HEK293 (cell line): Measurements from ENCODE around the gene MAL.
A peak's percentile ranks its signal among the peaks of the same experiment; 100 is the strongest.

Source experiments
- CTCF ChIA-PET: fragments of 350-600 bp; formaldehyde crosslinking; extraction: SDS; loops from one replicate; lab custom pipeline; 2021; ENCODE audit warnings: antibody characterized with exemption; lab: Yijun Ruan, JAX
- POLR2A ChIA-PET: fragments of 300-600 bp; formaldehyde crosslinking; extraction: SDS; loops from one replicate; lab custom pipeline; 2020; ENCODE audit warnings: antibody characterized with exemption, inconsistent platforms; lab: Yijun Ruan, JAX
- H3K27ac ChIP-seq: fragments of 200-500 bp; sonication (Bioruptor generic); 2 replicates; pipeline ENCODE4 v1.5.1; 2014; ENCODE audit warnings: low read depth, low read length, control low read depth, inconsistent platforms; ENCODE audit errors: extremely low read depth
- H3K36me3 ChIP-seq, 2 experiments: fragments of 200-500 bp in 1 of 2; sonication (Bioruptor generic) in 1 of 2; 1 replicate in 1 of 2; 2 replicates in 1 of 2; pipeline ENCODE4 v1.5.1; 2014 to 2017; ENCODE audit warnings: inconsistent platforms in 2 of 2, low read length in 2 of 2; ENCODE audit not compliant: control insufficient read depth in 2 of 2, insufficient read depth in 1 of 2
- H3K4me1 ChIP-seq: fragments of 200-500 bp; sonication (Bioruptor generic); 2 replicates; pipeline ENCODE4 v1.5.1; 2014; ENCODE audit warnings: mild to moderate bottlenecking, low read length, inconsistent platforms; ENCODE audit not compliant: control insufficient read depth, insufficient read depth
- H3K4me3 ChIP-seq: 2 replicates; pipeline ENCODE4 v1.5.1; 2011; ENCODE audit warnings: low read depth, mild to moderate bottlenecking, control low read depth, low read length, moderate library complexity
- H3K9me3 ChIP-seq: fragments of 200-500 bp; sonication (Bioruptor generic); 2 replicates; pipeline ENCODE4 v1.5.1; 2014; ENCODE audit warnings: low read depth, low read length, inconsistent platforms; ENCODE audit not compliant: control insufficient read depth, insufficient read depth
- EGR2 ChIP-seq: fragments of 450-650 bp; formaldehyde crosslinking; IDR thresholded peaks from 2 replicates; pipeline ENCODE4 v1.5.1; 2016; ENCODE audit warnings: low read depth, missing biosample characterization, missing genetic modification characterization
- FEZF1 ChIP-seq: fragments of 450-650 bp; formaldehyde crosslinking; IDR thresholded peaks from 2 replicates; pipeline ENCODE4 v1.5.1; 2016; ENCODE audit warnings: missing biosample characterization, missing genetic modification characterization
- GLIS1 ChIP-seq: fragments of 450-650 bp; formaldehyde crosslinking; IDR thresholded peaks from 2 replicates; pipeline ENCODE4 v1.5.1; 2016; ENCODE audit warnings: missing biosample characterization, missing genetic modification characterization
- KLF16 ChIP-seq: fragments of 450-650 bp; formaldehyde crosslinking; IDR thresholded peaks from 2 replicates; pipeline ENCODE4 v1.5.1; 2017; ENCODE audit warnings: missing biosample characterization, missing genetic modification characterization
- PRDM1 ChIP-seq: fragments of 450-650 bp; formaldehyde crosslinking; IDR thresholded peaks from 2 replicates; pipeline ENCODE4; 2016; ENCODE audit warnings: missing biosample characterization, missing genetic modification characterization
- REPIN1 ChIP-seq: fragments of 450-650 bp; formaldehyde crosslinking; IDR thresholded peaks from 2 replicates; pipeline ENCODE4 v1.5.1; 2017; ENCODE audit warnings: missing biosample characterization, missing genetic modification characterization, low read depth
- SETDB1 ChIP-seq: IDR thresholded peaks from one replicate; pipeline ENCODE4 v1.6.1; 2017; ENCODE audit warnings: mild to moderate bottlenecking, low read length, moderate library complexity, mixed read lengths; ENCODE audit not compliant: insufficient read length
- ZNF140 ChIP-seq: fragments of 450-650 bp; formaldehyde crosslinking; IDR thresholded peaks from 2 replicates; pipeline ENCODE4 v1.5.1; 2016; ENCODE audit warnings: missing biosample characterization, missing genetic modification characterization
- ZNF16 ChIP-seq: fragments of 450-650 bp; formaldehyde crosslinking; IDR thresholded peaks from 2 replicates; pipeline ENCODE4 v1.5.1; 2016; ENCODE audit warnings: low read depth, missing biosample characterization, missing genetic modification characterization
- ZNF416 ChIP-seq: fragments of 450-650 bp; formaldehyde crosslinking; IDR thresholded peaks from 2 replicates; pipeline ENCODE4 v1.5.1; 2016; ENCODE audit warnings: missing biosample characterization, missing genetic modification characterization
- ZNF521 ChIP-seq: fragments of 450-650 bp; formaldehyde crosslinking; IDR thresholded peaks from 2 replicates; pipeline ENCODE4 v1.5.1; 2017; ENCODE audit warnings: missing biosample characterization, mild to moderate bottlenecking, missing genetic modification characterization
- ZNF549 ChIP-seq: fragments of 450-650 bp; IDR thresholded peaks from 2 replicates; pipeline ENCODE4 v1.5.1; 2018; ENCODE audit warnings: missing biosample characterization, missing genetic modification characterization, mild to moderate bottlenecking, inconsistent platforms, moderate library complexity
- ZNF558 ChIP-seq: fragments of 450-650 bp; formaldehyde crosslinking; IDR thresholded peaks from 2 replicates; pipeline ENCODE4 v1.5.1; 2016; ENCODE audit warnings: missing biosample characterization, missing genetic modification characterization
- ZNF596 ChIP-seq: fragments of 450-650 bp; IDR thresholded peaks from 2 replicates; pipeline ENCODE4 v1.5.0; 2018; ENCODE audit warnings: missing biosample characterization, mild to moderate bottlenecking, missing genetic modification characterization, moderate library complexity
- ZNF707 ChIP-seq: fragments of 450-650 bp; formaldehyde crosslinking; IDR thresholded peaks from 2 replicates; pipeline ENCODE4 v1.5.1; 2016; ENCODE audit warnings: missing biosample characterization, missing genetic modification characterization
- ZNF785 ChIP-seq: fragments of 450-650 bp; formaldehyde crosslinking; IDR thresholded peaks from 2 replicates; pipeline ENCODE4 v1.5.1; 2016; ENCODE audit warnings: missing biosample characterization, missing genetic modification characterization
- TF ChIP-seq, protein P1 (sequence below): fragments of 450-650 bp; formaldehyde crosslinking; IDR thresholded peaks from 2 replicates; pipeline ENCODE4 v1.5.1; 2016; ENCODE audit warnings: missing biosample characterization, missing genetic modification characterization, borderline replicate concordance
- TF ChIP-seq, protein P2 (sequence below): fragments of 450-650 bp; formaldehyde crosslinking; IDR thresholded peaks from 2 replicates; pipeline ENCODE4 v1.5.1; 2017; ENCODE audit warnings: missing biosample characterization, missing genetic modification characterization
- TF ChIP-seq, protein P3 (sequence below): fragments of 450-650 bp; formaldehyde crosslinking; IDR thresholded peaks from 2 replicates; pipeline ENCODE4 v1.5.0; 2017; ENCODE audit warnings: missing biosample characterization, missing genetic modification characterization, borderline replicate concordance

Gene MAL

DNA sequence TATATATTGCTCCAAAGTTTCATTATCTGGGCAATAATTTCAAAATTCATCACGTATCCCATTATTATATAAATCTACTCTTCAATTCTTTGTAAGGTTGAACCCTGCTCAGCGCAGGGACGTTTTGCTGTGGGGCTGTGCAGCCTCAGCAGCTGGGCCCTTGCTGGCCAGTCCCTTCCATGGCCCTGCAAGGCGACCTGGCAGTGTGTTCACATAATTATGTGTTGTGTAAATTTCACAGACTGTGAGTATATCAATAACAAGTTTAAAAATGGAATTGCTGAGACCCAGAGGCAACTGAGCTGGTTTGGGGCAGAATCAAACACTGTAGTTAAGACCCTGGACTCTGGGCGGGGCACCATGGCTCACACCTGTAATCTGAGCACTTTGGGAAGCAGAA lies 16.1 kb upstream of the MAL start (continued):
- TF ChIP-seq FEZF1 (tag by site-specific recombination) (no peak), ZNF707 (no peak), REPIN1 (tag by site-specific recombination) (no peak), ZNF549 (no peak), ZNF16 (tag by site-specific recombination) (no peak), ZNF785 (tag by site-specific recombination) (no peak), SETDB1 (no peak)
- TF ChIP-seq, all 188 proteins: peak for 0

DNA sequence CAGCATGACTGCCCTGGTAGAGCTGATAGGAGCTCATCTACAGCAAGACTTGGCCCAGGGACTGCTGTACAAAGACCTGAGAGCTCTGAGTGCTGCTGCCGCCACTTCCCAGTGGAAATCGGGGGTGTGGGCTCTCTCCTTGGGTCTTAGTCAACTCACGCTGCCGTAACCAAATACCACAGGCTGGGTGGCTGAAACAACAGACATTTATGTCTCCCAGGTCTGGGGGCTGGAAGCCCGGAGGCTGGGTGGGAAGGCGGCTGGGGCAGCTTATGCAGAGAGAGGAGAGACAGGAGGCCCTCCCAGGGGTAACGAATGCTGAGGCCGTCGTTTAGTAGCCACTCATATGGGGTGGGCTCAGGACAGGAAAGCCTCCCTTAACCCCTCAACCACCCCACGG lies 15.4 kb upstream of the MAL start:
- no peaks in the 10 kb centered on the region for H3K4me1 ChIP-seq
- no peaks in the 10 kb centered on the region for H3K9me3 ChIP-seq
- CTCF ChIA-PET = interaction anchor here (0.7 to 1.0 kb wide), 3 partner anchors 14 to 67 kb away, joined by 3 to 5 read pairs (median 4); no protein-coding TSS in a partner anchor
- no peak overlapping the region for H3K4me3 ChIP-seq
- POLR2A ChIA-PET = no interaction called here
- TF ChIP-seq EGR2 = peak; percentile 40; the same call in 1 of the 2 replicates
- TF ChIP-seq GLIS1 (tag by site-specific recombination) = peak; percentile 89
- TF ChIP-seq, protein P1, sequence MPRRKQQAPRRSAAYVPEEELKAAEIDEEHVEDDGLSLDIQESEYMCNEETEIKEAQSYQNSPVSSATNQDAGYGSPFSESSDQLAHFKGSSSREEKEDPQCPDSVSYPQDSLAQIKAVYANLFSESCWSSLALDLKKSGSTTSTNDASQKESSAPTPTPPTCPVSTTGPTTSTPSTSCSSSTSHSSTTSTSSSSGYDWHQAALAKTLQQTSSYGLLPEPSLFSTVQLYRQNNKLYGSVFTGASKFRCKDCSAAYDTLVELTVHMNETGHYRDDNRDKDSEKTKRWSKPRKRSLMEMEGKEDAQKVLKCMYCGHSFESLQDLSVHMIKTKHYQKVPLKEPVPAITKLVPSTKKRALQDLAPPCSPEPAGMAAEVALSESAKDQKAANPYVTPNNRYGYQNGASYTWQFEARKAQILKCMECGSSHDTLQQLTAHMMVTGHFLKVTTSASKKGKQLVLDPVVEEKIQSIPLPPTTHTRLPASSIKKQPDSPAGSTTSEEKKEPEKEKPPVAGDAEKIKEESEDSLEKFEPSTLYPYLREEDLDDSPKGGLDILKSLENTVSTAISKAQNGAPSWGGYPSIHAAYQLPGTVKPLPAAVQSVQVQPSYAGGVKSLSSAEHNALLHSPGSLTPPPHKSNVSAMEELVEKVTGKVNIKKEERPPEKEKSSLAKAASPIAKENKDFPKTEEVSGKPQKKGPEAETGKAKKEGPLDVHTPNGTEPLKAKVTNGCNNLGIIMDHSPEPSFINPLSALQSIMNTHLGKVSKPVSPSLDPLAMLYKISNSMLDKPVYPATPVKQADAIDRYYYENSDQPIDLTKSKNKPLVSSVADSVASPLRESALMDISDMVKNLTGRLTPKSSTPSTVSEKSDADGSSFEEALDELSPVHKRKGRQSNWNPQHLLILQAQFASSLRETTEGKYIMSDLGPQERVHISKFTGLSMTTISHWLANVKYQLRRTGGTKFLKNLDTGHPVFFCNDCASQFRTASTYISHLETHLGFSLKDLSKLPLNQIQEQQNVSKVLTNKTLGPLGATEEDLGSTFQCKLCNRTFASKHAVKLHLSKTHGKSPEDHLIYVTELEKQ (tag by site-specific recombination) = no peak
- no peak for TF ChIP-seq KLF16 (tag by site-specific recombination)
- TF ChIP-seq ZNF558 (tag by site-specific recombination) = no peak
- no peaks in the 10 kb centered on the region for H3K36me3 ChIP-seq
- H3K27ac ChIP-seq = no peak overlapping the region

DNA sequence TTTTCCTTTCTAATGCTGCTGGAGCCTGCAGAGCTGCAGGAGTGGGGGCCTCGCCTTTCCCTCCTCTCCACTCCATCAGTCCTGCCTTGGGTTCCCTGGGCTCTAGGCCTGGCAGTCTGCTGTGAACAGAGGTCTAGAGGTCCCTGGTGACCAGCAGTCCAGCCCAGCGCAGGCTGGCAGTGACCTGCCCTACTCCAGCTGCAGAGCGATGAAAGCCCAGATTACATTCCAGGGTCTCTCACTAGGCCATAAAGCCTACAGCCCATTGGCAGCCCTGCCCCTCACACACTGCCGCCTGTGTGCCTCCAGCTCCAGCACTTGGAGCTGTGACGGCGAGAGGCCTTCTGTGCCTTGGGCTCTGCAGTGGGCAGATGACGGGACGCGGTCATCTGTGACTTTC lies 14.8 kb upstream of the MAL start:
- TF ChIP-seq, protein P2, sequence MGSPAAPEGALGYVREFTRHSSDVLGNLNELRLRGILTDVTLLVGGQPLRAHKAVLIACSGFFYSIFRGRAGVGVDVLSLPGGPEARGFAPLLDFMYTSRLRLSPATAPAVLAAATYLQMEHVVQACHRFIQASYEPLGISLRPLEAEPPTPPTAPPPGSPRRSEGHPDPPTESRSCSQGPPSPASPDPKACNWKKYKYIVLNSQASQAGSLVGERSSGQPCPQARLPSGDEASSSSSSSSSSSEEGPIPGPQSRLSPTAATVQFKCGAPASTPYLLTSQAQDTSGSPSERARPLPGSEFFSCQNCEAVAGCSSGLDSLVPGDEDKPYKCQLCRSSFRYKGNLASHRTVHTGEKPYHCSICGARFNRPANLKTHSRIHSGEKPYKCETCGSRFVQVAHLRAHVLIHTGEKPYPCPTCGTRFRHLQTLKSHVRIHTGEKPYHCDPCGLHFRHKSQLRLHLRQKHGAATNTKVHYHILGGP (tag by site-specific recombination) = no peak
- TF ChIP-seq ZNF596 = no peak
- no peak for TF ChIP-seq ZNF521 (tag by site-specific recombination)
- TF ChIP-seq, protein P3, sequence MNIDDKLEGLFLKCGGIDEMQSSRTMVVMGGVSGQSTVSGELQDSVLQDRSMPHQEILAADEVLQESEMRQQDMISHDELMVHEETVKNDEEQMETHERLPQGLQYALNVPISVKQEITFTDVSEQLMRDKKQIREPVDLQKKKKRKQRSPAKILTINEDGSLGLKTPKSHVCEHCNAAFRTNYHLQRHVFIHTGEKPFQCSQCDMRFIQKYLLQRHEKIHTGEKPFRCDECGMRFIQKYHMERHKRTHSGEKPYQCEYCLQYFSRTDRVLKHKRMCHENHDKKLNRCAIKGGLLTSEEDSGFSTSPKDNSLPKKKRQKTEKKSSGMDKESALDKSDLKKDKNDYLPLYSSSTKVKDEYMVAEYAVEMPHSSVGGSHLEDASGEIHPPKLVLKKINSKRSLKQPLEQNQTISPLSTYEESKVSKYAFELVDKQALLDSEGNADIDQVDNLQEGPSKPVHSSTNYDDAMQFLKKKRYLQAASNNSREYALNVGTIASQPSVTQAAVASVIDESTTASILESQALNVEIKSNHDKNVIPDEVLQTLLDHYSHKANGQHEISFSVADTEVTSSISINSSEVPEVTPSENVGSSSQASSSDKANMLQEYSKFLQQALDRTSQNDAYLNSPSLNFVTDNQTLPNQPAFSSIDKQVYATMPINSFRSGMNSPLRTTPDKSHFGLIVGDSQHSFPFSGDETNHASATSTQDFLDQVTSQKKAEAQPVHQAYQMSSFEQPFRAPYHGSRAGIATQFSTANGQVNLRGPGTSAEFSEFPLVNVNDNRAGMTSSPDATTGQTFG (tag by site-specific recombination) = no peak
- no peak for TF ChIP-seq GLIS1 (tag by site-specific recombination)
- TF ChIP-seq ZNF140 = no peak
- TF ChIP-seq PRDM1 (tag by site-specific recombination) = no peak
- no peak for TF ChIP-seq ZNF416
- ChIA-PET POLR2A (no interaction called here), CTCF (interaction anchor here (1.0 kb wide), 1 partner anchor 28 kb away, joined by 3 read pairs; no protein-coding TSS in a partner anchor)
- no peak overlapping the region for H3K27ac ChIP-seq
- H3K4me3 ChIP-seq = no peak overlapping the region
- no peaks in the 10 kb centered on the region for H3K36me3 ChIP-seq
- H3K4me1 ChIP-seq = no peaks in the 10 kb centered on the region
- H3K9me3 ChIP-seq = no peaks in the 10 kb centered on the region
